ENCODE results near the gene ZFAND3. TPM values are rescaled to one million over a fixed set of nuclear protein-coding genes. Genes with fewer than 3 reads are reported as not detected.

The ZFAND3 gene
- total RNA-seq, 1 donor from 2014 or later: 32.7 TPM

DNA sequence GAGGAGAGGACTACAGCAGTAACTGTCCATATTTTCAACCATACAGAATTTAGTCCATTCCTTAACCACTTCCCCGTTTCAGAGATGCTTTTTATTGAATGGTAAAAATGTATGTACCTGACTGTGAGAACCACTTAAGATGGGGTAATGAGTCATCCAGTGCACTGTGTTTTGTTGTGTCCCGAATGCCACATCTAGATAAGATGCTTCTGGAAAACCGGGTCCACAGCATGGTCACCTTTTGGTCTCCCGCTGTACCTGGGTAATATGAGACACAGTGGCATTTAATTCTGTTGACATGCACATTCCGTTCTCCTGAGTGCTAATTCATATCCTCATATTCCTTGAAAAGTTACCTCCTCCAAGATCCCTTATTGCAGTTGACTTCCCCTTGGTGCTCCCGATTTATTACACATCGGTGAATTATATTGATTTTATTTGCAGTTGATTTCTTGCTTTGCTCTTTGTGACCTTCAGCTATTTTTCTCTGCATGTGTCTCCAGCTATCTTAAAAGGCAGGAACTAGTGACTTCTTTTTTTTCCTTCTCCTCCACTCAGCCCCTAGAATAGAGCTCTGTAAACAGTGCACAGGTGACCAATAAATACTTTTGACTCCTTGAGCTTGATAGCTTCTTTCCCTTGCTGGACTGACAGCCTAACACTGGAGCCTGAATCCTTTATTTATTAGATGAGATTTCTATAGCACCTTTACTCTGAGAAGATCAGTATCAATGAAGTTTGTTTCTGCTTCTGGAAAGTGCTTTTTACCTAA is 314.6 kb downstream of the ZFAND3 start:
- intact Hi-C loops (cut with DNase I): no loop called here
- no peak overlapping the region for H3K27ac ChIP-seq

GRCh38 chr6:38134704-38135088 is 315.2 kb downstream of the ZFAND3 start:
- Histone ChIP-seq H3K36me3 (no peaks in the 10 kb centered on the region), H3K9me3 (no peaks in the 10 kb centered on the region), H3K4me1 (no peaks in the 10 kb centered on the region), H3K4me3 (no peak overlapping the region), H3K27ac (no peak overlapping the region), H3K27me3 (no peaks in the 10 kb centered on the region)
- DNase-seq (ENCODE audit: low spot score in 2 of 2): no peak
- intact Hi-C loops (cut with DNase I): no loop called here
- no peak for TF ChIP-seq CTCF (IDR thresholded peaks at IDR 0.05)

More for the DNA sequence above, 314.6 kb downstream of the ZFAND3 start:
- no peaks in the 10 kb centered on the region for H3K9me3 ChIP-seq
- no peak overlapping the region for H3K4me3 ChIP-seq
- TF ChIP-seq CTCF (IDR thresholded peaks at IDR 0.05): no peak
- H3K36me3 ChIP-seq: no peaks in the 10 kb centered on the region
- H3K27me3 ChIP-seq: no peaks in the 10 kb centered on the region
- H3K4me1 ChIP-seq: no peaks in the 10 kb centered on the region
- DNase-seq (ENCODE audit: low spot score in 2 of 2): no peak

GRCh38 chr6:38136547-38136946 is 317.0 kb downstream of the ZFAND3 start:
- Histone ChIP-seq H3K4me1 (no peaks in the 10 kb centered on the region), H3K27ac (no peak overlapping the region), H3K4me3 (no peak overlapping the region), H3K9me3 (no peaks in the 10 kb centered on the region), H3K27me3 (no peaks in the 10 kb centered on the region), H3K36me3 (no peaks in the 10 kb centered on the region)
- intact Hi-C loops (cut with DNase I): no loop called here
- no peak for TF ChIP-seq CTCF (IDR thresholded peaks at IDR 0.05)
- no peak for DNase-seq (ENCODE audit: low spot score in 2 of 2)

DNA sequence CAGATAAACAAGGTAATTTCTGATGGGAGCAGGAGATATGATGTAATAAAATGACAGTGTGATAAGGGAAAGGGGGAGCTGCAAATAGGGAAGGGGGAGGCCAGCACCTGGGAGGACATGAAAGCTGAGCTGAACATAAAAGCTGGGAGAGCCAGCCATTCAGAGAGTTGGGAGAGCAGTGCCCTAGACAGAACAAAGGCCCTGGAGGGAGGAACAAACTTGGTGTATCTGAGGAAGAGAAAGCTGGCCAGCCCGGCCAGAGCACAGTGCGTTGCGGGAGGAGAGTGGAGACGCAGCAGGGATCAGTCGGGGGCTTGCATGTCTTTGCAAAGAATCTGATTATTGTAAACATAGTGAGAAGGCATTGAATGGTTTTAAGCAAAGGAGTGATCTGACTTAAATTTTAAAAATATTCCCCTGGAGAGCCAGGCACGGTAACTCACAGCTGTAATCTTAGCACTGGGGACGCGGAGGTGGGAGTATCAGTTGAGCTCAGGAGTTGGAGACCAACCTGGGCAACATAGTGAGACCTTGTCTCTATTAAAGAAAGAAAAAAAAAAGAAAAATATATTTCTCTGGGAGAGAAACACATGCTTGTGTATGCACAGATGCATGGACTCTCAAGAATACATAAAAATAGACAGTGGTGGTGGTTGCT is 318.2 kb downstream of the ZFAND3 start:
- intact Hi-C loops (cut with DNase I): no loop called here
- Histone ChIP-seq H3K9me3 (no peaks in the 10 kb centered on the region), H3K36me3 (no peaks in the 10 kb centered on the region), H3K4me3 (no peak overlapping the region), H3K27me3 (no peaks in the 10 kb centered on the region), H3K4me1 (no peaks in the 10 kb centered on the region), H3K27ac (no peak overlapping the region)
- no peak for TF ChIP-seq CTCF (IDR thresholded peaks at IDR 0.05)
- DNase-seq (ENCODE audit: low spot score in 2 of 2): no peak

DNA sequence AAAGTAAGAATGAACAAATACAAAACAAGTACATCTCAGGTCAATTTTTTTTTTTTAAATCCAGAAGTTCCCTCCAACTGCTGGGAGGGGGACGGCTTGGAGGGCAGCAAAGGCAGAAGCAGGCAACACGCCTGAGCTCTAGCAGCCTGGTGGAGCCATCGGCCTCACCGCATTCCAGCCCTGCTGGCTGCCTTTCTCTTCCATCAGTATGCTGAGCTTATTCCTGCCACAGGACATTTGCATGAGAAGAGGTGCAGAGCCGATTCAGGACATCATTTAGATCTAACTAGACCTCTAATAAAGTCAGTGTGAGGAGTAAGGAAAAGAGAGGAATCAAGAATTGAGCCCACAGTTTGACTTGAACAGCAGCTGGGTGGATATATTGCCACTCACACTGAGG is 318.8 kb downstream of the ZFAND3 start:
- Histone ChIP-seq H3K9me3 (no peaks in the 10 kb centered on the region), H3K27me3 (no peaks in the 10 kb centered on the region), H3K36me3 (no peaks in the 10 kb centered on the region), H3K4me3 (no peak overlapping the region), H3K27ac (no peak overlapping the region), H3K4me1 (no peaks in the 10 kb centered on the region)
- intact Hi-C loops (cut with DNase I): no loop called here
- no peak for TF ChIP-seq CTCF (IDR thresholded peaks at IDR 0.05)
- no peak for DNase-seq (ENCODE audit: low spot score in 2 of 2)

Measured in ascending aorta (tissue), 2 donors.